Smooth muscle cell of trachea (primary cell): Measurements from ENCODE around the gene CAMKK2. TPM values are rescaled to one million over a fixed set of nuclear protein-coding genes. Genes with fewer than 3 reads are reported as not detected.

Experiments used
- total RNA-seq: library from RNA; depleted of rRNA; stranded (reverse); fragments of >200 nt; gene quantifications from 2 replicates; pipeline ENCODE4 v1.2.1, GENCODE V29; 2014

CAMKK2 gene
- total RNA-seq = 20.1 and 25.0 TPM in 2 replicates

DNA sequence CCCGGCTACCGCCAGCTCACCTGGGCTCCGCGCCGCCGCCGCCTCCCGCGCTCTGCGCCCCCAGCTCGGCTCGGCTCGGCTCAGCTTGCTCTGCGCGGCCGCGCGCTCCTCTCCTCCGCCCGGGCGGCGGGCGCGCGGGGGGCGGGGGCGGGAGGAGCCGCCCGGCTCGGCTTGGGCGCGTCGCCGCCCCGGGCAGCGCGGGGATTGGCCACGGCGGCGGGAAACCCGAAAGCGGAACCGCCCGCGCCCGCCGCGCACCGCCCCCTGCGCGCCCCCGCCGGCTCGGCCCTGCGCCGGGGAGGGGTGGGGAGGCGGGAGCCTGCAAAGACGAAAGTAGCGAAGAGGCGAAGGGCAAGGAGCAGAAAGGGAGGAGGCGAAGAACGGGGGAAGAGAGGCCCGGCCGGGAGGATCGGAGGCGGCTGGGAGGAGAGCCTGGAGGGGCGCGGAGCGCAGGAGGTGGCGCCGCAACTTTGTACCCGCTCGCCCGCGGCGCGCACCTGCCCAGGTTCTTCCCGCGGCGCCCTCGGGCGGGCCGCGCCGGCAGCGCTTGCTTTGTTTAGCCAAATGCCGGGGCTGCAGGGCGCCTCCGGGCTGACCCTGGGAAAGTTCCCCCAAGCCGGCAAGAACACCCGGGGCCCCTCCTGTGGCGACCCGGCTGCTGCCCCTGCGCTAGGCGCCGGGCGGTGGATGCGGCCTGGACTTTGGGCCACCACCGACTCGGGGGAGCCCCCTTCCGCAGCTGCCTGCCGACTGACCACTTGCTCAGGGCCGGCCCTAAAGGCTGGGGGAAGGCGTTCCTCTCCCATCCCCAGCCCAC lies at the start of gene CAMKK2:
Gene CAMKK2 (minus strand): TSS at position 92 of the 817 bp plus-strand sequence. CDS start 22,183 bp downstream, outside the sequence.

DNA sequence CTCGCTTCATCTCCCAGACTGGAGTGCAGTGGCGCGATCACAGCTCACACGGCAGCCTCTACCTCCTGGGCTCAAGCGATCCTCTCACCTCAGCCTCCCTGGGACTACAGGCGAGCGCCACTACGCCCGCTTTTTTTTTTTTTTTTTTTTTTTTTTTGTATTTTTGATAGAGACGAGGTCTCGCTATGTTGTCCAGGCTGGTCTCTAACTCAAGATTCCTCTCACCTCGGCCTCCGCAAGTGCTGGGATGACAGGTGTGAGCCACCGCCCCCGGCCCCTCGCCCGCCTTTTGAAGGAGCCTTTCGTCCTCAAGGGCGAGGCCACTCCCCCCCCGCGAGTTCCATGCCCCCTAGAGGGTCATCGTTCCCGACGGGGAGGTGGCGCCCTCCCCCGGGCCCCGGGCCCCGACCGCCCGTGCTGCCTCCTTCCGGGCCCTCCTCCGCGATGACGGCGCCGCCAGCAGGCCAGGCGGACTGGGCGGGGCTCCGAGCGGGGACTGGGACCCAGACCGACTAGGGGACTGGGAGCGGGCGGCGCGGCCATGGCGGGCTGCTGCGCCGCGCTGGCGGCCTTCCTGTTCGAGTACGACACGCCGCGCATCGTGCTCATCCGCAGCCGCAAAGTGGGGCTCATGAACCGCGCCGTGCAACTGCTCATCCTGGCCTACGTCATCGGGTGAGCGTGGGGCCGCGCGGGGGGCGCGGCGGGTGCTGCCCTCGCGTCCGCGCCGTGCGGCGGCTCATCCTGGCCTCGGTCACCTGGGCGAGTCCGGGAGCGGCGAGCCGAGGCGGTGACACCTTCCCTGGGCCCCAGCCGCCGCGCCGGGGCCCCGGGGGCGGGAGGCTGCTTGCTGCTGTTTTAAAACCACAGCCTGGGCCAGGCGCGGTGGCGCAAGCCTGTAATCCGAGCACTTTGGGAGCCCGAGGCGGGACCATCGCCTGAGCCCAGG lies 86.6 kb downstream of the CAMKK2 start, which contains the start of gene P2RX4:
Gene P2RX4 (plus strand): TSS at position 506 of the 949 bp plus-strand sequence. CDS start 36 bp downstream, at position 542.

Other genes with a start within 250 kb of the CAMKK2 start
- gene P2RX7, start 163.8 kb downstream of the CAMKK2 start, total RNA-seq = 3.8 and 4.6 TPM in 2 replicates
- gene P2RX4, start 86.6 kb downstream of the CAMKK2 start, total RNA-seq = 14.7 and 24.9 TPM in 2 replicates
- 139 and 167 TPM in 2 replicates for gene ANAPC5, start 55.7 kb upstream of the CAMKK2 start, total RNA-seq
- gene RNF34, start 103.4 kb upstream of the CAMKK2 start, total RNA-seq = 47.5 and 50.2 TPM in 2 replicates